HG03097 (cell line): ENCODE data around the gene SETD4.
"Not testable (repeated sequence)": the region's sequence is repeated elsewhere in the genome, so short reads cannot be mapped to it uniquely, and the experiment has no call there.

Experiments
- ATAC-seq: cut with Tn5 transposase; IDR thresholded peaks from one replicate; pipeline ENCODE4 v1.9.1; 2021; ENCODE audit not compliant: unreplicated experiment, low FRiP score

The SETD4 gene

GRCh38 chr21:36060159-36060921 is at the start of gene SETD4:
Gene SETD4 (minus strand): TSS chr21:36060526. CDS start chr21:36058888, 1,638 bp downstream.
- ATAC-seq = peak; percentile 83

- ATAC-seq = no peak
Measured at GRCh38 chr21:36109868-36110267, 49.5 kb upstream of the SETD4 start.

- ATAC-seq = no peak
Measured at GRCh38 chr21:36105327-36105842, 45.1 kb upstream of the SETD4 start.

- ATAC-seq = no peak
Measured at GRCh38 chr21:36104317-36105300, 44.3 kb upstream of the SETD4 start.

GRCh38 chr21:36103434-36103833 is 43.1 kb upstream of the SETD4 start:
- no peak for ATAC-seq

- no peak for ATAC-seq
Measured at GRCh38 chr21:36100971-36101641, 40.8 kb upstream of the SETD4 start.

- ATAC-seq = not testable (repeated sequence)
Measured at GRCh38 chr21:36099695-36100211, 39.4 kb upstream of the SETD4 start.

GRCh38 chr21:36099000-36099399 is 38.7 kb upstream of the SETD4 start:
- no peak for ATAC-seq

- ATAC-seq = no peak
Measured at GRCh38 chr21:36098182-36098532, 37.8 kb upstream of the SETD4 start.

GRCh38 chr21:36097427-36098181 is 37.3 kb upstream of the SETD4 start:
- no peak for ATAC-seq

GRCh38 chr21:36096398-36097290 is 36.3 kb upstream of the SETD4 start:
- ATAC-seq = no peak

- no peak for ATAC-seq
Measured at GRCh38 chr21:36093512-36093911, 33.2 kb upstream of the SETD4 start.

GRCh38 chr21:36092681-36093080 is 32.4 kb upstream of the SETD4 start:
- ATAC-seq = no peak

GRCh38 chr21:36089946-36090345 is 29.6 kb upstream of the SETD4 start:
- no peak for ATAC-seq

GRCh38 chr21:36087362-36088138 is 27.2 kb upstream of the SETD4 start:
- ATAC-seq = no peak

- ATAC-seq = no peak
Measured at GRCh38 chr21:36082237-36082664, 21.9 kb upstream of the SETD4 start.

- no peak for ATAC-seq
Measured at GRCh38 chr21:36080386-36080785, 20.1 kb upstream of the SETD4 start.

- ATAC-seq = no peak
Measured at GRCh38 chr21:36079671-36080070, 19.3 kb upstream of the SETD4 start.
